Gastroesophageal sphincter (tissue), 3 donors: ENCODE measurements around the gene PER2.

Experiments
- EP300 ChIP-seq: sonication (generic); formaldehyde crosslinking; IDR thresholded peaks from one replicate; pipeline ENCODE4 v1.6.1; 2017; ENCODE audit warnings: antibody characterized with exemption, mild to moderate bottlenecking
- POLR2A ChIP-seq, 2 donors: fragments of 450-650 bp; IDR thresholded peaks; one replicate each; pipeline ENCODE4 v1.6.1; 2017; ENCODE audit warnings: antibody characterized with exemption in 2 of 2, mild to moderate bottlenecking in 2 of 2, moderate library complexity in 1 of 2
- POLR2AphosphoS5 ChIP-seq: sonication (generic); formaldehyde crosslinking; IDR thresholded peaks from one replicate; pipeline ENCODE4 v1.6.1; 2017; ENCODE audit warnings: antibody characterized with exemption
- TF ChIP-seq, protein P1 (sequence below), 4 experiments: fragments of 200-600 bp in 2 of 4; fragments of 450-650 bp in 2 of 4; sonication (generic) in 1 of 4; IDR thresholded peaks; one replicate each; pipeline ENCODE4 v1.5.1; 2017 to 2019; ENCODE audit warnings: antibody characterized with exemption in 4 of 4, mild to moderate bottlenecking in 2 of 4, moderate library complexity in 2 of 4

GRCh38 chr2:238256594-238257104 lies 31.8 kb downstream of the PER2 start:
- TF ChIP-seq POLR2AphosphoS5 (no peak), POLR2A (IDR thresholded peaks at IDR 0.05) (no peak), EP300 (no peak)
- TF ChIP-seq, protein P1, sequence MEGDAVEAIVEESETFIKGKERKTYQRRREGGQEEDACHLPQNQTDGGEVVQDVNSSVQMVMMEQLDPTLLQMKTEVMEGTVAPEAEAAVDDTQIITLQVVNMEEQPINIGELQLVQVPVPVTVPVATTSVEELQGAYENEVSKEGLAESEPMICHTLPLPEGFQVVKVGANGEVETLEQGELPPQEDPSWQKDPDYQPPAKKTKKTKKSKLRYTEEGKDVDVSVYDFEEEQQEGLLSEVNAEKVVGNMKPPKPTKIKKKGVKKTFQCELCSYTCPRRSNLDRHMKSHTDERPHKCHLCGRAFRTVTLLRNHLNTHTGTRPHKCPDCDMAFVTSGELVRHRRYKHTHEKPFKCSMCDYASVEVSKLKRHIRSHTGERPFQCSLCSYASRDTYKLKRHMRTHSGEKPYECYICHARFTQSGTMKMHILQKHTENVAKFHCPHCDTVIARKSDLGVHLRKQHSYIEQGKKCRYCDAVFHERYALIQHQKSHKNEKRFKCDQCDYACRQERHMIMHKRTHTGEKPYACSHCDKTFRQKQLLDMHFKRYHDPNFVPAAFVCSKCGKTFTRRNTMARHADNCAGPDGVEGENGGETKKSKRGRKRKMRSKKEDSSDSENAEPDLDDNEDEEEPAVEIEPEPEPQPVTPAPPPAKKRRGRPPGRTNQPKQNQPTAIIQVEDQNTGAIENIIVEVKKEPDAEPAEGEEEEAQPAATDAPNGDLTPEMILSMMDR (IDR thresholded peaks at IDR 0.05): peak in 3 of 4 experiments; percentile 59 to 69 (median 60)
